ENCODE results near the gene PARS2.

- TF ChIP-seq POLR2A (IDR thresholded peaks at IDR 0.05) (no peak), CTCF (IDR thresholded peaks at IDR 0.05) (no peak)
Measured at GRCh38 chr1:54764922-54765561, 719 bp upstream of the PARS2 start.

Data from right lobe of liver (tissue), 4 donors.